HL-60/S4 (cell line): Measurements from ENCODE around the gene TNRC6C.

ENCODE experiments used
- in situ Hi-C: fragments of 300-500 bp; cut with MboI; formaldehyde crosslinking; loops from 2 replicates; pipeline ENCODE4 v1.14.3; 2022; ENCODE audit warnings: low sequenced_read_pairs

The TNRC6C gene

DNA sequence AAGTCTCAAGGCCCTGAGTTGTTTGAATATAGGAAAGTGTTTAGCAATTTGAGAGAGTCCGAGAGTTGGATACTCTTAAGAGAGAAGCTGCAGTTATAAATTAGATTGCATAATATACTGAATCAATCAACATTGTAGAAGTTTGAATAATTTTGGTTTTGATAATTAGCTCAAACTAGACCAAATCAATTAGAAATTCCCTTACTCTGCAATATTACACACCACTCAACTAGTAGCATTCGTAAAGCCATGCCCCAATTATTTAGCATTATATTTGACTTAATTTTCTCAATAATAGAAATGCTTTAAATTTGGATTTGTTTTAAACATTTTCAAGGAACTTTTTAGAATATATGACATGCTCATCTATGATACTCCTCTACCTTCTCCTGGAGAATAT is 49.1 kb downstream of the TNRC6C start:
- in situ Hi-C loops, result loop anchor here (25.0 kb wide), 1 partner anchor 470 kb away; no protein-coding TSS in a partner anchor

DNA sequence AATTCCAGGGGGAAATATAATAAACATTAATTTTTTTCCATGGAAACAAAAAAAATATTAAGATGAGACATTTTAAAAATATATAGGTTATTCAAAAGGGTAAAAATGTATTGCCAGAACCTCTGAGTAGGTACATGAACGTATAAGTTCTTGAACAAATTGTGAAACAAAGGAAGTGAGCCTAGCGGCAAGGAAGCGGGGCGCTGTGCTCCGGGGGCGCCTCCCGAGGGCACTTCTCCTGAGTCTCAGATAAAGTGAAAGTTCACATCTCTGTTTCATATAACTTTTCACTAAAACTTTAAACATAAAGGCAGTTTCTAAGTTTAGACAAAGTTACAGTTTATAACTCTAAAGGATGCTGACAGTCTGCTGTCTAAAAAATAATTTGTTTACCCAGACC is 52.3 kb downstream of the TNRC6C start:
- in situ Hi-C loops, result loop anchor here (10.0 to 25.0 kb wide), 2 partner anchors 246 to 473 kb away; no protein-coding TSS in a partner anchor

- in situ Hi-C loops, result loop anchor here (10.0 to 25.0 kb wide), 2 partner anchors 248 to 475 kb away; no protein-coding TSS in a partner anchor
Measured at GRCh38 chr17:78012428-78012827, 53.9 kb downstream of the TNRC6C start.

- in situ Hi-C loops, result loop anchor here (10.0 to 25.0 kb wide), 2 partner anchors 249 to 477 kb away; no protein-coding TSS in a partner anchor
Measured at GRCh38 chr17:78013683-78014467, 55.4 kb downstream of the TNRC6C start.

DNA sequence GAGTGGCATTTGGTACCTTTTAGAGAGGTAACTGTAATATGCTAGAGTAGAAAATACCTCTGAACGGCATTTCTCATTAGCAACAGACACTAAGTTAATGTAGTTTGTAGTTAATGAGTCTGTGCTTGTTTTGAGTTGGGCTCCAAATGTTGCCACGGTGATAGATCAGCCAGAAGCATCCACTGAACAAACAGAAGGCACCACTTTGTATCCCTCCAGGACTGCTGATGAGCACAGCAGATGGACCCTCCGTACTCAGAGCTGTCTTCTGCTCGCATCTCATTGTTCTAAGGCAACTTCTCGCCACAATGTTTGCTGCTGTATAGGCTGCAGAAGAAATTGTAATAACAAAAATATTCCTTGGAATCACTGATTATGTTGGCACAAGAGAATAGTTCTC is 56.1 kb downstream of the TNRC6C start:
- in situ Hi-C loops, result loop anchor here (10.0 to 25.0 kb wide), 2 partner anchors 250 to 477 kb away; no protein-coding TSS in a partner anchor

DNA sequence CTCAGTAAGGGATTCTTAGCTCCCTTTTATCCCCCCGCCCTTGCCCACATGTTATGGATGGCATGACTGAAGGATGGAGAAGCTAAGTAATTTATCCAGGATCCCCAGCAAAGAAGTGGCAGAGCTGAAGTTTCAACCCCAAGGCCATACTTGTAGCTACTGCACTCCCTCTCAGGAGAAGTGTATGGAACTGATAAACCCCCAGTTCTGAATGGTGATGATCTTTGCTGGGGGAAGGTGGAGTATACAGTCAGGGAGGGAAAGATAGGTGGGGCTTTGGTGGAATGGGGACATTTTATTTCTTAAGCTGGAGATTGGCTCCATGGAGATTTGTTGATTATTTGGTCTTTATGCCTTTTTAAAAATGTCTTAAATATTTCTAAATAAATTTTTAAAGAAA is 58.3 kb downstream of the TNRC6C start:
- in situ Hi-C loops, result loop anchor here (10.0 to 25.0 kb wide), 2 partner anchors 252 to 480 kb away; no protein-coding TSS in a partner anchor

GRCh38 chr17:78019367-78019975 is 61.0 kb downstream of the TNRC6C start:
- in situ Hi-C loops, result loop anchor here (10.0 to 25.0 kb wide), 2 partner anchors 255 to 482 kb away; no protein-coding TSS in a partner anchor

GRCh38 chr17:78019976-78020716 is 61.6 kb downstream of the TNRC6C start:
- in situ Hi-C loops, result loop anchor here (10.0 to 25.0 kb wide), 2 partner anchors 255 to 483 kb away; no protein-coding TSS in a partner anchor

- in situ Hi-C loops, result loop anchor here (25.0 kb wide), 1 partner anchor 483 kb away; no protein-coding TSS in a partner anchor
Measured at GRCh38 chr17:78020717-78021108, 62.2 kb downstream of the TNRC6C start.

DNA sequence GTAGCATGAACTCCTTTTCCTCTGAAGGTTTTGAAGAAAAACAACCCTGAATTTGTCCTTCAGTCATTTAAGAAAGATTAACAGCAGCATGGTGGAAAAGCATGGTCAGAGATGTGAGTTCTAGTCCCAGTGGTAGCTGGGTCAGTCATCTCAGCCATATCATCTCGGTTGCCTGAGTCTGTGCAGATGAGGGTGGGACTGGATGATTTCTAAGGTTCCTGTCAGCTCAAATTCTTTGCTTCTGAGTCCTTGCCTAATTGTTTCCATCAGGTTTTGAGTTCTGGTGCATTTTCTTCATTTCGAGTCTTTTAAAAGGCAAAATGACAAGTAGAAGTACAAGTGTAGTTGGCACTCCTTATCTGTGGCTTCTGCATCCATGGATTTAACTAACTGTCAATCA is 63.9 kb downstream of the TNRC6C start:
- in situ Hi-C loops, result loop anchor here (25.0 kb wide), 1 partner anchor 485 kb away; no protein-coding TSS in a partner anchor

- in situ Hi-C loops, result loop anchor here (25.0 kb wide), 1 partner anchor 486 kb away; no protein-coding TSS in a partner anchor
Measured at GRCh38 chr17:78023042-78023441, 64.5 kb downstream of the TNRC6C start.

DNA sequence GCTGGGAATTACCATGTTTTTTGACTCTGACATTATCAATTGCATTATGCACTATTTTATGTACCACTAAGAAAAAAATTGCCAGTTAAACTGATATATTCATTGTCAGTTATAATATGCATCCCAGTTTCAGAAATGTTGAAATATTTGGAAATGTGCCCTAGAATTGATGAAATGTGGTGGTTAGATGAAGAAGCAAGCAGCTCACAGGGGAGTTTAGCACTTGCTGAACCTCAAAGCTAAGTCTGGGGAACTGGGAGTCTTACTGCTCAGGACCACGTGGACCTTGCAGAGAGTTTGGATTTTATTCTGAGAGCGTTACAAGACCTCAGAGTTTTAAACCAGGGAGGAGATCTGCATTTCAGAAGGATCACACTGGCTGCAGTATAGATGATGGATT is 67.9 kb downstream of the TNRC6C start:
- in situ Hi-C loops, result no loop called here

DNA sequence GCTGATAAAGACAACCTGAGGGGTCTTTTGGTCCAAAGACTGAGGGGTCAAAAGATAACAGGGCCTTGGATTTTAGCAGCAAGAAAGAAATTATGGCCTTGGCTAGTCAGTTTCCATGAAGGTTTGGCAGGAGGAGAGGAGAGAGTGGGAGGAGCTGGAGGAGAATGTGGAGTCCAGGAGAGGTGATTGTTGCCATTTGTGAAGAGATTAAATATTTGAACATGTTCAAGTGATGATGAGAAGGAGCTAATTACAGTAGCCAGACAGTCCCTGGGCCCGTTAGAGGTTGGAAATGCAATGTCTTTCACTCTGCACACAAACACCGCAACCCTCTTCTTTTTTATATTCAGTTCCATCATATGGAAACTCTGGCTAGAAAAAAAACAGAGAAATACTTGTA is 68.6 kb downstream of the TNRC6C start:
- in situ Hi-C loops, result no loop called here

DNA sequence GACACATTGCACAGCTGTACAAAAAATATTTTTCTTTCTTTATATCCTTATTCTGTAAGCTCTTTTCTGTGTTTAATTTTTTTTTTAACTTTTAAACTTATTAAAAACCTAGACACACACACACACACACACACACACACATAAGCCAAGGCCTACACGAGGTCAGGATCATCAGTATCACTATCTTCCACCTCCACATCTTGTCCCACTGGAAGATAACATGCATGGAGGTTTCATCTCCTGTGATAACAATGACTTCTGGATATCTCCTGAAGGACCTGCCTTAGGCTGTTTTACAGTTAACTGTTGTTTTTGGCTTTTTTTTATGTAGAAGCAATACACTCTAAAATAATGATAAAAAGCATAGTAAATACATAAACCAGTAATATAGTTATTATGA is 71.2 kb downstream of the TNRC6C start:
- in situ Hi-C loops, result no loop called here

GRCh38 chr17:78031435-78031834 is 72.9 kb downstream of the TNRC6C start:
- in situ Hi-C loops, result no loop called here

GRCh38 chr17:78032166-78032565 is 73.7 kb downstream of the TNRC6C start:
- in situ Hi-C loops, result no loop called here

GRCh38 chr17:78034429-78035091 is 76.1 kb downstream of the TNRC6C start:
- in situ Hi-C loops, result no loop called here

DNA sequence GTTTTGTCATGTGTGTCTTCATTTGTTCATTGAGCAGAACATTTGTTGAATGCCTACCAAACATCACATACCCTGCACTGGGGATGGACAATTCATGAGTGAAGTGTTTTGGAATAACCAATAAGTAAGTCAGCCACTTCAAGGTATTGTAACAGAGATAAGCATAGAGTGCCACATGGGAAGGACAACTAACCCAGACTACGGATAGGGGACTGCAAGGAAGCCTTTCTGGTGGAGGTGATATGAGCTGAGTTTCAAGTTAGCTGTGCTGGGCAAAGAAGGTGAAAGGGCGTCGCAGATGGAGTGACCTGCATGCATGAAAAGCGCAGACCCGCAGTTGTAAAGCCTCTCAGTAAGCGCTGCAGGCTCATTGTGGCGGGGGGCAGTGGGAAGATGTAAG is 78.8 kb downstream of the TNRC6C start:
- in situ Hi-C loops, result no loop called here

DNA sequence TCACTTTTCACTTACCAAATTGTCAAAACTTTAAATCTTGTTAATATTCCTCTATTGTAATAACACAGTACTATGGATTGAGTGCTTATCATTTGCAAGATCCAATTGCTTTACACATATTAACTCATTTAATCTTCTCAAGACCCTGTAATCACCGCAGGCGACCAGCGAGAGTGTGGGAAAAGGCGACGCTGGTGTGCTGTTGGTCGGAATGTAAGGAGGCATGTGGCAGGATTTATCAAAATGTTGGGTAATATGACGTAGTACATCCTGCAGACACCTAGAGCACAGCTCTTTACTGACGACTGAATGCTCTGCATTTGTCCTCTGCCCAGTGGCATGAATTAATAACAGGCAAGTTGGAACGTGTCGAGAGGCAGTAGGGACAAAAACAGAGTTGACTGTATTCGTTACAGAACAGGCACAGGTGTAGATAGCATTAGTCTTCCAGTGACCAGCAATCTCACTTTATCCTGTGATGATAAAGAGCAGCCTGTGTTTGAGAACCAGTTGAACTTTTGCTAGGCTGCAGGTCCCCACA is 80.3 kb downstream of the TNRC6C start:
- in situ Hi-C loops, result no loop called here

DNA sequence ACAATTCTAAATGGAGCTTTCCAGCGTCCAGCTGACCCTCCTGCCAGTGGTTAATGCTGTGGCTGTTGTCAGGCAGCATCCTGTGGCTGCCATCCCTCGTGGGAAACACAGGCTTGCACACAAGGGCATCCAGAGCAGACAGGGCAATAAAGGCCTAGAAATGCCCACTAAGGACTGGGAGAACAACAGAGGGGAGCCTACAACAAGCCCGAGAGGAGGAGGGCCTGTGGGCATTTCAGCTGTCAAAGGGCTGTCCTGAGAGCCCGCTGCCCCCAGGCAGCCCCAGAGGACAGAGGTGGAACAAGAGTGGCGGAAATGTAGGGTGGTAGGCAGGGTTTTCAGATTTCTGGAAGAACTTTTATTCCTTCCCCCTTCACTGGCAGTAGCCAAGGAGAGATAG is 81.1 kb downstream of the TNRC6C start:
- in situ Hi-C loops, result no loop called here
